ENCODE measurements around the gene TCERG1.

Gene TCERG1
- 98.1 to 121 reads per million in 2 donors for total RNA-seq

DNA sequence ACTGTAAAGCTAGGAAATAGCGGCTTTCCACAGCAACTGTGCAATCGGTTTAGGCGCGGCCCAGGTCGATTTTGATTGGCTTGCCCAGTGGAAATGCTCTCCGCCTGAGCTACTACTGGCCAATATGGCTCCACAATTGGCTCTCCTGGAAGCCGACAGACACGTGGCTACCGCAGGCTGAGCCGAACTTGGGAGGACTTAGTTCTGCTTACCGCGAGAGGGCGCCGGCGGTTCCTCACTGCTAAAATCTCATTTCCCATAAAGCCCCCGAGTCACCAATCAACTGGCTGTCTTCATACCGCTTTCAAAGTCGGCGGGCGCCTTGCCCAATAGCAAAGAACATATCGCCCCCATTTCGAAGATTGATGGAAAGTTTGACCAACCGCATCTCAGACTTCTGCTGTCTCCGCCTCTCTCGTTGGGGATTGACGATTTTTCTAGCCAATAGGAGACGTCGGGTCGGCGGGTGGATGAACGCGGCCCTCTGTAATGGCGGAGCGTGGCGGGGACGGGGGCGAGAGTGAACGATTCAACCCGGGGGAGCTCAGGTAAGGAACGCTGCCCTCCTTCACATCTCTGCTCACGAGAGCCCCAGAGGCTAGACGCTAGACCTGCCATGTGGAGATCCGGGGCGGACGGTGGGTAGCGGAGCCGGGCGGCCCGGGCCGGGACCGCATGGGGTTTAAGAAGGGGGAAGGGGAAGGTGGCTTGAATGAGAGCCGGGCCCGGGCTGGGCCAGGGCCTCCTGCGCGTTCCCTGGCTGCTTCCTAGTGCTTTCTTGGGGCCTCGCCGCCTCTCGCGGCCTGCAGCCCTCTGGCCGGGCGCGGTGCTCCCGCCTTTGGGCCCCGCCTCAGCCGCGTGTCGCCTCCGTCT lies at the start of gene TCERG1:
Gene TCERG1 (plus strand): TSS at position 473 of the 873 bp plus-strand sequence. CDS start 17 bp downstream, at position 490.
- peak; percentile 90 to 100 (median 96) for DNase-seq

DNA sequence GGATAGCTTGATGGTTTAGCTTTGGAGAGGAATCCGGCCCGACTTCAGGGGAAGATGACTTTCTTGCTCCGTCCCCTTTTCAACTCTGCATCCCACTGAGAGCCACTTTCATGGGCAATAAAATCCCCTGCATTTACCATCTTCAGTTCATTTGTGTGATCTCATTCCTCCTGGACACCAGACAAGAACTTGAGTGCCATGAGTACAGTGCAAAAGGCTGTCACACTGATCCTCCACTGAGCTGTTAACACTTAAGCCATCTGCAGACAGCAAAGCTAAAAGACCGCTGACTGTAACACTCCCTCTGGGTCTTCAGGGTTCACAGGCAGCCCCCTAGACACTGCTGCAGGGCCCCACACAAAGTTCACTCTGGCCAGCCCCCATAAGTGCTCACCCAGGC lies 48.3 kb upstream of the TCERG1 start:
- no peak for DNase-seq

DNA sequence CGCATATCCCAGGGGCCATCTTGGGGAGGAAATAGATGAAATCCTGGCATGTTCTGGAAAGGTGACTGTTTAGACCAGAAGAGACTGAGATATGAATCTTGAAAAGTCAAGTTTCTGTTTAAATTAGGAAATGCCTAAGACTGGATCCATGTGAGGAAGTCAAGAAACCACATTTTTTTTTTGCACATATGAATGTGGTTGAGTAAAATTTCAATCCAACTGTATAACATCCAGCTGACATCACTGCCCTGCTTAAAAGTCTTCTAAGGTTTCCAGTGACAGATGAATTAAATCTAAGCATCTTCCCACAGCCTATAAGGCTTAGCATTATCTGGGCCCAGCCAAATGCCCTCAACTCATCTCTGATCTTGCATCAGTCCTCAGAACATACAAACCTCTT lies 47.7 kb upstream of the TCERG1 start:
- DNase-seq: no peak

DNA sequence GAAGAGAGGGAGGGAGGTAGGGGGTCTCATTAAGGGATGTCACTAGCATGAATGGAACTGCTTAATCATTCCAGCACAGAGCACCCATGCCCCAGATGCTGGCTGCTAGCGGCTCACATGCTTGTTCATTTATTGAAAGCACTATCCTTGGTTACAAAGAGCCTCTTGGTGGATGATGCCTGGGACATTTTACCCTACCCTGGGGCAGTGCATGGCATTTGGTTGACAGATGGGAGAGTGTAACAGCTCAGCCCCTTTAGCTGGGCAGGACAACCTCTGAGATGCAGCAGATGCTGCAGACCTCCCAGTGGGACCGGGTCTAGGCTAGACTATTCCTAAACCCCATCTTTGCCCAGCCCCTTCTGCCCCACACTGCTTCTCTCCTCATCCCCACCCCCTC lies 46.9 kb upstream of the TCERG1 start:
- no peak for DNase-seq

DNA sequence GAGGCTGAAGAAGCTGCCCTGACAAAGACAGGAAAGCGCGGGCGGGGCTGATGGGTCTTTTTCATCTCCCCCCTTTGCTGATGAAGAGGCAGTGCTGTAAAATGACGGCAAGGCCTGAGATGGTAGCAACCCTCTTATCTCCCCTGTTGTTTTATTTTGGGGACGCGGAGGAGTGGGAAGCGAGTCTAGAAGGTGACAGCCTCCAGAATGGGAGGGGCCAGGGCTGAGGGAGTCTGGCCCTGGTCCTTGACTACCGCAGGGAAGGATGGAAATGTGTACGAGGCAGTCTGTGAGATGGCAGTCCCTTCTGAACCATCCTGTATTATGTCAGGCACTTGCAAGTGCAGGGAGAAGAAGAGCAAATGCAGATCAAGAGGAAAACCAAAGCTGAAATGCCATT lies 46.1 kb upstream of the TCERG1 start:
- DNase-seq: no peak

DNA sequence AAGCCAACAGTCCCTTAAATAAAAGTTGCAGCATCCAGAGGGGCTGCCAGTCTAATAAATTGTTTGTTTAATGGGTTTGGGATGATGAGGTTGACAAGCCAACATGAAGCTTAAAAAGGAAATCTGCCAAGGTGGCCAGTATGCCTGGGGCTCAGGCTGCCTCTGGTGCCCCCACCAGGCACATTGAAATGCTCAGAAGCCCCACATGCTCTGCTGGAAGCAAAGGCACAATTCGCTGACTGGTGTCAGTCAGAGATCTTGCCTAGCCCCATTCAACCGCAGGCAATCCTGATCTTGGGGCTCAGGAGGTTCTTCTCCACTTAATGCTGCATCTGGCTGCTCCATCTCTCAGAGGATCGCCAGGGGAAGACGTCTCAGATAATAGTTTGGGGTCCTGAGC lies 44.2 kb upstream of the TCERG1 start:
- no peak for DNase-seq

DNA sequence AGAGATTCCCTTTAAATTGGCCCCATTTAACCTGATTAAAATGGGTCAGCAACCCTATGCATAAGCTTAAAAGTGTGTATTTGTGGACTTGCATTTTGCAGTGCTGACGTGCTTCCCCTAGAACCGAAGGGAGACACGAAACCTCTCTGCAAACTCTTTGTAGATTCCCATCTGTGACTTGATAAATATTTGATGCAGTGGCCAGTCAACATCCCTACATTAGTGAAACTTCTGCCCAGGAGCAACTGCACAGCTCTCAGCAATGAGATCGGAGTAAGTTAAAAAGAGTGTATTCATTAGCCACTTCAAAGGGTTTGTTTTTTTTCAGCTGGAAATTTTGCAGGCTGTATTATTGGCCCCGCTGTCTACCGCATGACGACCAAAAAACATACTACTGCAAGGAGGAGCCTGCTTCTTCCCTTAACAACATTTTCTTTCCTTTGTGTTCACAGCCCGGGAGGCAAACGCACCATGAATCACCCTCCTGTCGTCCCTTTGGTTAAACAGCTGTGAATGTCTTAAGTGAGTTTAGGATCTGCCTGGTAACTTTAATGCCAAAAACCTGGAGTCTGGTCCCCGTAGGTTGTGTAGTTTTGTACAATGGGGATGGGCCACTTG lies 38.0 kb upstream of the TCERG1 start:
- no peak for DNase-seq

DNA sequence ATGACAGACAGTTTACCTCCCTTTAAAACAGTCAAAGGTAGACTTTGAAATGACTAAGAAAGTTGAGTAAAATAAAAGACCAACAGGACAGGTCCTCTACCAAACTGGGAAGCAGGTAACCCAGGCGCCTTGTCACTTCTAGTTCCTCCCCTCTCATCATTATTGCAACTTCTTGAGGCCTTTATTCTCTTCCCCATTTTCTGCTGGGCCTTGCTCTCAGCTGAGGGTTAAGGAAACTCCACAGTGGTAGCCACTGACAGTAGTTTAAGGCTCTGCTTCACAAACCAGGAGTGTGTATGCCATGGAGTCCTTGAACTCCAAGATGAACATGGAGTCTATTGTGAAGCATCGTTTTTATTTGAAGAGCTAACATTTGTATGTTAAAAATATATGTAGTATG lies 36.9 kb upstream of the TCERG1 start:
- DNase-seq: no peak

DNA sequence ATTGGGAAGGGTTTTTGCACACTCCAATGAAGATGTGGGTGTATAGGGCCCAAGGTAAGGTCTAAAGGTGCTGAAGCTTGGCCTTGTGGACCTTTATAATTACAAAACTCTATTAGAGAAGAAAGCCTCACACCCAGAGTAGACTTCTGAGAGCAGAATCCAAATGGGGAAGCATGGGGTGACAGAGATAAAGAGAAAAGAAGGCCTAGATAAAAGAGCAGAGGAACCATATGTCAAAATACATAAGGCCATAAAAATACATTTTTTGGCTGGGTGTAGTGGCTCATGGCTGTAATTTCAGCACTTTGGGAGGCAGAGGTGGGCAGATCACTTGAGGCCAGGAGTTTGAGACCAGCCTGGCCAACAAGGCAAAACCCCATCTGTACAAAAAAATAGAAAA lies 27.4 kb upstream of the TCERG1 start:
- no peak for DNase-seq

DNA sequence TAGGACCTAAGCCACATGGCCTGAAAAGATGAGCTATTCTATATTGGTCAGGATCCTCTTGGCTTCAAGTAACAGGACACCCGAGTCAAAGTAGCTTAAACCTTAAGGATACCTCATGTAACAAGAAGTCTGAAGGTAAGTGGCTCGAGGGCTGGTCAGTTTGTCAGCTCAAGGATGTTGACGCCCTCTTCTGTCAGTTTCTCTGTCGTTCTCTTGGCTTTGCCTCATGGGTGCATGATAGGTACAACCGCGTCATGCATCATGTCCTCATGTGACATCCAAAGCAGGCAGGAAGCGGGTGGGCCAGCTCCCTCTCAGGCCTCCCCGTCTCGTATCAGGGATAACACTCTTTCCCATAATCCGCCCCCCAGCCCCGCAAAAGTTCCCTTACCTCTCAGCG lies 22.1 kb upstream of the TCERG1 start:
- DNase-seq: no peak

DNA sequence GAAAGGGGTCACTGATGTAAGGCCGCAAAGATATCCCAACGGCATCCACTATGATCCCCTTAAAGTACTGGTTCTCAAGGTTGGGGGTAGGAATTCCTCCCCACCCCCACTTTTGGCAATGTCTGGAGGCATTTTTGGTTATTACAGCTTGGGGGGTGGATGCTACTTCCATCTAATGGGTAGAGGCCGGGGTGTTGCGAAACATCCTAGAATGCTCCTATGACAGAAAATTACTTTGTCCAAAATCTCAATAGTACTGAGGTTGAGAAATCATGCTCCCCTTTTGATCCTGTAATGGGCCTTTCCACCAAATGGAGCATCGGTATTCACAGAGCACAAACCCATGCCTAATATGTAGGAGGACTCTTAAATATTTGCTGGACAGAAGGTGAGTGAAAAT lies 20.8 kb upstream of the TCERG1 start:
- DNase-seq: no peak

DNA sequence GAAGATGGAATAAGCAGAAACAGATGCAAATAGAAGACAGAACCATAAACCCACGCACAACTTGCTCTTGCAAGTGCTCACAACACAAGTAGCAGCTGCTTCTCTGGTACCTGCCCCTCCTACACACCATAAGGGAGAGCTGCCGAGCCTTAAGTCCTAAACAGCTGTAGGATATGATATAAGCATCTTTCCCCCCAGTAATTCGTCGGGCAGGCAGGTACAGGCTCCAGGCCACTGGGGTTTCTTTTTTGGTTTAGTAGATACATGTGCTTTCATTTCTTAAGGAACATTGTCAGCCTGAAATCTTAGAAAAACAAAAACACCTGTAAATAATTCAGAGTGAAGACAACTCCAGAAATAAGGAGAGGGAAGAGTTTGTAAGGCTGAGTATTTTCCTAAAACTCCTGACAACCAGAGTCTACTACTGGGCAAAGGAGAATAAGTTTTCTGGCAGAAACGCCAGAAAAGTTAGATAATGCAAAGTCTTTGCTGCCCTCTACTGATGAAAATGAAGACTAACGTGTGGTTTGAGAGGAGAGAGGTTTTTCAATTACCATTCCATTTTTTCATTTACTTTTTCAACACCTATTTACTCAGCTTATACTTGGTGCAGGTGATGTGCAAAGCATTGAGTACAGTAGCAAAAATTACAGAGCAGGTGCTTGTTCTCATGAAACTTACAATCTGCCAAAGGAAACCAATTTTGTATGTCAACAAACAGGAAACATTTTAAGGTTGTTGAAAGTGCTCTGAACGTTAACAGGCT lies 20.1 kb upstream of the TCERG1 start:
- DNase-seq: peak in 2 of 5 experiments; percentile 16 to 41

DNA sequence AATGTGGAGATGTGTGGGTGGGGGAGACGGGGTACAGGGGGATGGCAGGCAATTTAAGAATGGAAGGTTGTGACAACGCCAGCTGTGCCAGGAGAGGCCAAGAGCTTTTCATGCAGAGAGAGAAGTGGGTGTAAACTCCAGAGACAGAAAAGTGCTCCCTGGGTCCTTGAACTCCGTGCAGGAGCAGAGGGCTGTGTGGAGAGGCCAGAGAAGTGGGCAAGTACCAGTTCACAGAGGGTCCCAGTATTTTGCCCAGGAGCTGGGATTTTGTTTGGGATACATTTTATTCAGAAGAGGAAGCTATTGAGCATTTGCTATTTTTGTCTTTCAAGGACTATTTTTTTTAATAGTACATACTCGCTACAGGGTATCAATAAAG lies 19.5 kb upstream of the TCERG1 start:
- no peak for DNase-seq

DNA sequence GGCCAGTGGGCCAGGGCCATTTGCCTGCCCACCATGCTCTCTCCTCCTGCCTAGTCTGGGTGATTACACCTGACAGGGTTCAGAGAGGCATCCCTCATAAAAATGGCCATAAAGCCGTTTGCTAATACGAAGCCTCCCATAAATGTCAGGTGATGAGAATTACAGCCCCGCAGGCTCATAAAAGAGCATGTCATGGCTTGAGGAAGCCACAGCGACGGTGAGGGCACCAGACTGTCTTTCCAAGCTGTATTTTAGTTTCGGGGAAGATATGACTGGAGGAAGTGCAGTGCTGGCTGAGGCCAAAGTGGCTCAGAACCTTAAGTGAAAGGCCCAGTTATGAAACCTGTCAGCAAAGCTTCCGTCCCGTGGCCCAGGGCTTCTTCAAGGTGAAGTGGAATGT lies 18.5 kb upstream of the TCERG1 start:
- DNase-seq: no peak

DNA sequence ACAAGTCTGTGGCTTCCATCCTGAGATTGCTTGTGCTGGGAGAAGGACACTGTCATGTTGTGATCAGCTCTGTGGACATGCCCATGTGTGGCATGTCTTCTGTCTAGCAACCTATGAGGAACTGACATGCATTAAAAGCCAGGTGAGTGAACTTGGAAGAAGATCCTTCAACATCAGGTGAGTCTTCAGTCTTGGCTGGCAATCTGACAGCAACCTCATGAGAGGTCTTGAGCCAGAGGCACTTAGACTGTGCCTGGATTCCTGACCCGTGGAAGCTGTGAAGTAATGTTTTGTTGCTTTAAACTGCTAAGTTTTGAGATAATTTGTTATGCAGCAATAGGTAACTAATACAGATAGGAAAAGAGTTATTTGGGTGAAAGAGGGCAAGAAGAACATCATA lies 6.8 kb upstream of the TCERG1 start:
- DNase-seq: no peak

DNA sequence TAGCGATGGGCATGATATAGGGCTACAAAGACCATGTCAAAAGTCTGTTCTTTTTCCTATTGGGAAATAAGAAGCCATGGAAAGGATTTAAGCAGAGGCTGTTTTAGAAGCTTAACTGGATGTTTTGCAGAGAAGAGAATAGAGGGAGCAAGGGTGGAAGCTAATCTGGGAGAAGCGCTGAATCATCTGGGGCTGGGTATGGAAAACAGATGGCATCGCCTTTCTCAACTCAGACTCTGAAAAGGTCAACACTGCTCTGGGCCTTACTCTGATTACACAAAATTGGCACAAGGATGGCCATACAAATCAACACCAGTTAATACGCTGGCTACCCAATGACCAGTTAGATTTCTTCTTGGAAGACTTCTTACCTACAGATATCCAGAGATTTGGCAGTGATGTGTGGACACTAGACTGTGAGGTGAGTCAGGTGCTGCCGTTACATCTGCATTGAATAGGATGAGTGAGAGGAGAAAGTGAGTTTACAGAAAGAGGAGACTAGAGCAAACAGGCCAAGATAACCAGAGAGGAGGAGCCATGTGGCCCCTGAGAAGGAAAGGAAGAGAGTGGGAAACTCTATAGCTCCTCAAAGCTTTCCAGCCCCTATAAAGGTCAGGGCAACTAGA lies 6.2 kb upstream of the TCERG1 start:
- DNase-seq: no peak

DNA sequence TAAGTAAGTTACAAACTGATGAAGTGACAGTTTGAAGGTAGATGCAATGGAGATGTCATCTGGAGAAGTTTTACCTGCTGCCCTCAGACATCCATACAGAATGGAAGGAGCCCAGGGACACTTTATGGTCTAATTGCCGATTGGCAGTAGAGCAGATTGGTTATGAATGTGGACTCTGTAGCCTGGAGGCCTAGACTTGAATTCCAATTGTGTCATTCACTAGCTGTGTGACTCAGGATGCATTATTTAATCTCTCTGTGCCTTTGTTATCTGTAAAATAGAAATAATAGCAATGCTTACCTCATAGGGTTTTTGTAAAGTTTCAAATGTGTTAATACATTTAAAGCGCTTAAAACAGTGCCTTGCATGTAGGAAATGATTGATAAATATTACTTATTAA lies 5.2 kb upstream of the TCERG1 start:
- DNase-seq: no peak

DNA sequence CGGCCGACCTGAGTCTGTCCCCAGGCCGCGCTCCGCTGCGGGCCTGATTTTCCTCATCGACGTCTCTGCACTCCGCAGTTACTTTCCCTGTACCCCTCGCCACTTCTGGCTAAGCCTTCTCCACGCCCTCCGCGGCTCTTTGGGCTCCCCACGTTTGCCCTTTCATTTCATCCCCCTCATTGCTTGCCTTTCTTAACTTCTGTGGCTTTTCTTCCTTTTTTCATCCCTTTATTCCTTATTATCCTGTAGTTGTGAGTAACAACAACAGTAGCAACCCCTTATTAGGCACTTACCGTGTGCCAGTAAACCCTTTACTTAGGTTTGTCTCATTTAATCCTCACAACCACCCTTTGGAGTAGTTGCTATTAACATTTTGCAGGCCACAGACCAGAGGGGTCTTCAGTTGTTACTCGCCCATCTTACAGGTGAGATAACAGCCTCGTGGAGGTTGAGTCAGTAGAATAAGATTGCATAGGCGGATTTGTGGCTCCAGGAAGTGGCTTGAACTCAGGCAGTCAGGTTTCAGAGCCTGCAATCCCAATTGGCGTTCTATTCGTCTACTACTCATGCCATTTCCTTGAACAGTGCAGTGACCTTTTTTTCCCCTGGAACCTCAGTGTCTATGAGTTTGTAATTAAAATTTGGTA lies 724 bp downstream of the TCERG1 start:
- DNase-seq: peak in 2 of 5 experiments; percentile 24 to 69

DNA sequence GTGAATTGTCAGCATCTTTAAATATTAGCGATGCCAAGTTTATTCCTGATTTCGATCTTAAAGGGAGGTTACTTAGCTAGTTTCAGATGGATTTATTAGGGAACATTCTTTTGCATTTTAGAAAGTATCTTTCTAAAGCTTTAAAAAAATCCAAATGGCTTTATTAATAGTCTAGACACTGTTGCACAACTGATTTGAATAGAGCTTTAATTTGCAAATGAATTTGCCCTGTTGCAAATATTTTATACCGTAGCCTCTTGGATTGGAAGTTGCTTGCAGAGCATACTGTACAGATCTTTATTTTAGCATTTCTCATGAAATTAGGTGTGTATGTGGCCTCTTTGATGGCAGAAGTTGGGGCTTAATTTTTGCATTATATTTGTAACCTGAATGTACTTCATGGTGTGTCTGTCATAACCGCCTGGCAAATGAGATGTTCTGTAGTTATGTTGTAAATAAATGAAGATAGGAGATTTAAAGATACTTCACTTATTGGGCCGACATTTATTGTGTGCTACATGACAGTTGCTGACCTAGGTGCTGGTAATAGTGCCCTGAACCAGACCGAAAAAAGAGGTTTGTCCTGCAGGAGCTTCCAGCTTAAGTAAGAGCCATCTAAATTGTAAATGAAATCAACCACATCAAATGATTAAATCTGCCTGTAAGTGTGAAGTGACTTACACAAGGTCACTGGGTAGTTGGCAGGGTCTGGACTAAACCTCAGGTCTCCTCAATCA lies 1.8 kb downstream of the TCERG1 start:
- DNase-seq: no peak

DNA sequence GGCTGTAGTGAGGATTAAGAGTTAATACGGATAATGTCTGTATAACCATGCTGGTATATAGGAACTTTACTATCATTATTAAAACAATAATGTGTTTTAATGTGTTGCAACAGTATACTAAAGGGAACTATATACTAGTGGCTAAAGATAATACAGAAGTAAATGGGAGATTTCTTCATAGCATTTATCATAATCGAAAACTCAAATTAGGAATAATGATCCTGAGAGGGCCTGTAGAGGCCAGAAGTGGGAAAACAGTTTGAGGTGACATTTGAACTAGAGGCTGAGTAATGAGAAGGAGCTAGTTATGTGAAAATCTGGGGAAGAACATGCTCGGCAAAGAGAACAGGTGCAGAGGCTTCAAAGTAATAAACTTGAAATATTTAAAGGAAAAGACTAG lies 2.9 kb downstream of the TCERG1 start:
- DNase-seq: no peak

DNA sequence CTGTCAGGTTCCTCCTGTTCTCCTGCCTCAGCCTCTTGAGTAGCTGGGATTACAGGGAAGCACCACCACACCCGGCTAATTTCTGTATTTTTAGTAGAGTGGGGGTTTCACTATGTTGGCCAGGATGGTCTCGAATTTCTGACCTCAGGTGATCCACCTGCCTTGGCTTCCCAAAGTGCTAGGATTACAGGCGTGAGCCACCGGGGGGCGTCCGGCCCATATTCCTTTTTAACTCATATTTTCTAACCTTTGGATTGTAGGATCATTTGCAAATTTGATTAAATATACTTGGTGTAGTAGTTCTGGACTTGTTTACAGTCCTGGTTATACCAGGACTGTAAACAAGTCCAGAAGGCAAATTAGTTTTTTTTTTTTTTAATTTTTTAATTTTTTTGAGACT lies 4.3 kb downstream of the TCERG1 start:
- DNase-seq: no peak

DNA sequence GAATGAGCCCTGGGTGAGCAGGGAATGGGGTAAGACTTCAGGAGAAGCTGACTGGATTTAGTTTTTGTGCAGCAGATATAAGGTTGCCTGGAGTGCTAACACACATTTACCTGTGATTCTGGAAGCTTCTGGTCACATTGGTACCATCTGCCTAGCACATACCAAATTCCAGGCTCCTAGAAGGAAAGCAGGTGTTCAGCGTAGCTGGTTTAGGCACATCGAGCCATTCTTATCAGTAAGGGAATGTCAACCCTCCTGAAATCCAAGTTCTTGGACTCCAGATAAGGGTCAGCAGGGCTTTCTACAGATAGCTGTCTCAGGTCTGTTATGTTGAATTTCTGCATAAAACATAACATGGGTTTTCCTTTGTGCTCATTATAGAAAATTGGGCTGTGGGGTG lies 10.3 kb downstream of the TCERG1 start:
- no peak for DNase-seq

Measured in T-helper 2 cell (primary cell).